OCI-LY1 (cell line): ENCODE measurements around the gene CHST4.

Experiments used
- EZH2 ChIP-seq: fragments of 200-600 bp; sonication (generic), shearing (Covaris generic); IDR thresholded peaks from 2 replicates; pipeline ENCODE4 v1.8.0; 2017; ENCODE audit warnings: borderline replicate concordance, mixed run types, mild to moderate bottlenecking, antibody characterized with exemption, low read length, moderate library complexity, mixed read lengths
- TF ChIP-seq, protein P1 (sequence below): fragments of 200-600 bp; sonication (generic), shearing (Covaris generic); IDR thresholded peaks from 2 replicates; pipeline ENCODE4 v1.5.1; 2017; ENCODE audit warnings: mild to moderate bottlenecking, antibody characterized with exemption, low read length, moderate library complexity, mixed read lengths

DNA sequence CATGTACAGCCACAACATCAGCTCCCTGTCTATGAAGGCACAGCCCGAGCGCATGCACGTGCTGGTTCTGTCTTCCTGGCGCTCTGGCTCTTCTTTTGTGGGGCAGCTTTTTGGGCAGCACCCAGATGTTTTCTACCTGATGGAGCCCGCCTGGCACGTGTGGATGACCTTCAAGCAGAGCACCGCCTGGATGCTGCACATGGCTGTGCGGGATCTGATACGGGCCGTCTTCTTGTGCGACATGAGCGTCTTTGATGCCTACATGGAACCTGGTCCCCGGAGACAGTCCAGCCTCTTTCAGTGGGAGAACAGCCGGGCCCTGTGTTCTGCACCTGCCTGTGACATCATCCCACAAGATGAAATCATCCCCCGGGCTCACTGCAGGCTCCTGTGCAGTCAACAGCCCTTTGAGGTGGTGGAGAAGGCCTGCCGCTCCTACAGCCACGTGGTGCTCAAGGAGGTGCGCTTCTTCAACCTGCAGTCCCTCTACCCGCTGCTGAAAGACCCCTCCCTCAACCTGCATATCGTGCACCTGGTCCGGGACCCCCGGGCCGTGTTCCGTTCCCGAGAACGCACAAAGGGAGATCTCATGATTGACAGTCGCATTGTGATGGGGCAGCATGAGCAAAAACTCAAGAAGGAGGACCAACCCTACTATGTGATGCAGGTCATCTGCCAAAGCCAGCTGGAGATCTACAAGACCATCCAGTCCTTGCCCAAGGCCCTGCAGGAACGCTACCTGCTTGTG is 10.7 kb downstream of the CHST4 start:
- TF ChIP-seq, protein P1, sequence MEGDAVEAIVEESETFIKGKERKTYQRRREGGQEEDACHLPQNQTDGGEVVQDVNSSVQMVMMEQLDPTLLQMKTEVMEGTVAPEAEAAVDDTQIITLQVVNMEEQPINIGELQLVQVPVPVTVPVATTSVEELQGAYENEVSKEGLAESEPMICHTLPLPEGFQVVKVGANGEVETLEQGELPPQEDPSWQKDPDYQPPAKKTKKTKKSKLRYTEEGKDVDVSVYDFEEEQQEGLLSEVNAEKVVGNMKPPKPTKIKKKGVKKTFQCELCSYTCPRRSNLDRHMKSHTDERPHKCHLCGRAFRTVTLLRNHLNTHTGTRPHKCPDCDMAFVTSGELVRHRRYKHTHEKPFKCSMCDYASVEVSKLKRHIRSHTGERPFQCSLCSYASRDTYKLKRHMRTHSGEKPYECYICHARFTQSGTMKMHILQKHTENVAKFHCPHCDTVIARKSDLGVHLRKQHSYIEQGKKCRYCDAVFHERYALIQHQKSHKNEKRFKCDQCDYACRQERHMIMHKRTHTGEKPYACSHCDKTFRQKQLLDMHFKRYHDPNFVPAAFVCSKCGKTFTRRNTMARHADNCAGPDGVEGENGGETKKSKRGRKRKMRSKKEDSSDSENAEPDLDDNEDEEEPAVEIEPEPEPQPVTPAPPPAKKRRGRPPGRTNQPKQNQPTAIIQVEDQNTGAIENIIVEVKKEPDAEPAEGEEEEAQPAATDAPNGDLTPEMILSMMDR: no peak
- TF ChIP-seq EZH2: no peak
